Stimulated activated CD8-positive, alpha-beta memory T cell treated with anti-CD3 and anti-CD28 coated beads, Interleukin-2, amount 100 ng/mL, for 48 hours (primary cell): Measurements from ENCODE around the gene GFI1B.
"Not testable (repeated sequence)": the region's sequence is repeated elsewhere in the genome, so short reads cannot be mapped to it uniquely, and the experiment has no call there.

ENCODE experiments used
- DNase-seq, 2 donors: peaks; one replicate each; pipeline ENCODE4 v3.0.0-alpha.2; 2020; ENCODE audit warnings: low read depth in 2 of 2

The GFI1B gene

DNA sequence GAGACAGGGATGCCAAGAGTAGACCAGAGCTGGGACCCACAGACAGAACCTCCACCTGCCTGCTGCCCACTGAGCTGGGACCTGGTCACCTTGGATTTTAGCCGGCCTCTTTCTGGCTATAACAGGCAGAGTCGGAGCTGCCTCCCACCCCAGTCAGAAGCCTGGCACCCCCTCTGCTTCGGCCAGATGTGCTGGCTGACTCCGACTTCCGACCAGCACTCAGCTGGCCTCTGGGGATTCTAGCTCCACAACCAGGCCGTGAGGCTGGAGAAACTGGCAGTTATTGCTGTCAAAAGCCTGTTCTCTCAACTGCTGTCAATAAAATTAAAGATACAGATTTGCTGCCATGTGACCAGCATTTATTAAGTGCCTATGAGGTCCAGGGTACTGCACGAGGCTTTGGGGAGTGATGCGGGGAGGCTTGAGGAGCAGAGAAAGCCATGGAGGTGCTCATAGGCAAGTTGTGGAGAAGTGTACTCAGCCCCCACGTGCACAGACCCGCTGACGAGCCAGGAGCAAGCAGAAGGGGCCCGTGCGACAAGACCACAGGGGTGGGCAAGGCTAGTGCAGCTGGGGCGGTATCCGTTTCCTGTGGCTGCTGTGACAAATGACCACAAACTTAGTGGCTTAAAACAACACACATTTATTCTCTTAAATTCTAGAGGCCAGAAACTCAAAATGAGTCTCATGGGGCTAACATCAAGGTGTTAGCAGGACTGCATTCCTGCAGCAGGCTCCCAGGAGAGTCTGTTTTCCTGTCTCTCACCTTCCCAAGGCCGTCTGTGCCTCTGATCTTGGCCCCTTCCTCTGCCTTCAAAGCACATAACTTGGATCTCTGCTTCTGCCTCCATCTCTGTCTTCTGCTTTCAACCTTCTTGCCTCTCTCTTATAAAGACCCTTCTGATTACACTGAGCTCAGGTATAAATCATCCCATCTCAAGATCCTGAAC, 13.1 kb downstream of the GFI1B start:
- DNase-seq = no peak

DNA sequence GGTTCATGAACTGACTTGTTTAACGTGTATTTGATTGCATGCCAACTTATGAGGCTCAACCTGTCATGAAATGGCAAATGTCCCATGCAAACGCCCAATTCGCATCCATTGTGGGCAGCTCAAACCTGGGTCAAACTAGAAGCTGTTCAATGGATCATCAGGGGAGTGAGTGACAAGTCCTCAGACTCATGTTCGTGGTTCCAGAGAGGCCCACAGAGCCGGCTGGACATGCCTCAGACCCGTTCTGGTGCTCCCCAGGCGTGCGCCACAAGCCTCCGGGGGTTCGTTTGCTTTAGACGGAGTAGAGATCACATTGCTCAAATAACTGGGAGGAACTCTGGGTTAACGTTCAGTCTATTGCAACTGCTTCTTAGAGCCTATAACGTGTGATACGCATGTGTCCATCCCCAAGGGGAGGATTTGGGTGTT, 15.0 kb downstream of the GFI1B start:
- no peak for DNase-seq

GRCh38 chr9:132994410-132995120, 16.1 kb downstream of the GFI1B start:
- DNase-seq = no peak

DNA sequence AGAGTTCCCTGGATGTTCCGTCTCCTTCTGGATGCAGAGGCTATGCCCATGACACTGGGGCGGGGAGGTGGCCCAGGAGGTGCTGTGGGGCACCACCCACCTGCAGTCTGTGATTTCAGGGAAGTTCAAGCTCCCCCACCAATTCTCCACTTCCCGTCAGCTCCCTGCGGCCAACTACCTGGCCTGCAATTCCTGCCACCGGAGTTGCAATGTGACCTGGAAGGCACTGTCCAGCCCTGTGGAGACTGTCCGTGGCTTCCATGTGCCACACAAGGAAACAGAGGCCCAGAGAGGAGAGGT, 16.6 kb downstream of the GFI1B start:
- no peak for DNase-seq

DNA sequence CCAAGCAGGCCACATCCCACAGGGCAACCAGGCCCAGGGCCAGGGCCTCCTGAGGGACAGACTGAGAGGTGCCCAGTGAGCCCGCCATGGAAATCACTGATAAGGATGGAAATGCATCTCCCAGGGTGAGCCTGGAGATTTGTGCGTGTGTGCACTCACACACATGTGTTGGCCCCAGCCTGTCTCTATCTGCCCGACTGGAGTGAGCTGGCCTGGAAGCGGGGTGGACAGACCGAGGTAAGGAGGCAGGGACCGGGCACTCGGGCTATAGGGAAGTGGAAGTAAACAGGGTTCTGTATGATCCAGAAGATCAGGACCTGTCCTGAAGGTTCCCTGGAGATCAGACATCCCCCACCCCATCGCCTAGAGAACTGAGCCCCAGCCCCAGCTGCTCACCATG, 17.4 kb downstream of the GFI1B start:
- DNase-seq = no peak

DNA sequence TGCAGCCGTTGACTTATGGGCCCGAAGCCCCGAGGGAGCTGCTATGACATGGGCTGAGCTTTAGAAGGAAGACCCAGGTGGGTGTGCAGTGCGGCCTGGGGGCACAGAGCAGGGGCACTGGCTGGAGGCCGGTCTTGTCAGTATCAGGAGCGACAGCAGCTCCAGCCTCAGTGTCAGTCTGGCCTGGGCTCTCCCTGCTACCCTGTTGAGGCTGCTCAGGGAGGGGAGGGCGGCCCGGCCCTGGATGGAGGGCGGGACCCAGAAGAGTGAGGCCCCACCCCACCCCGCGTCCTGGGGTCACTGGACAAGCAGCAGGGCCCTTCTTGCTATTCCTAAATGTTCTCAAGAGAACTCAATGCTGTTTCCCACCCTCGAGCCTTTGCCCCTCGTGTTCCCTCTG, 18.0 kb downstream of the GFI1B start:
- no peak for DNase-seq

DNA sequence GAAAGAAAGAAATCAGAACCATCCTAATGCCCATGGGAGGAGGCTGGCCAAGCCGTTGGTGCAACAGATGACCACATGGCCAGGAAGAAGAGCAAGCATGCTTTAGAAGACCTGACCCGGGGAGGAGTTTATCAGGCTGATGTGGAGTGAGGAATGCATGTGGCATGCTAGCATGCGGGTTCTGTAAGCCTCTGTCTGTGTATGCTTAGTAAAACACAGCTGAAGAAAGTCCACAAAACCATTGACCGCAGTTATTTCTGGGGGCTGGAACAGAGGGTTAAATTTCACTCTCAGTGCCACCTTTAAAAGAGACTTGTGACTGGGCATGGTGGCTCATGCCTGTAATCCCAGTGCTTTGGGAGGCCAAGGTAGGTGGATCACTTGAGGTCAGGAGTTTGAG, 19.1 kb downstream of the GFI1B start:
- DNase-seq = no peak

- not testable (repeated sequence) for DNase-seq
Measured at GRCh38 chr9:132998221-132998620, 19.7 kb downstream of the GFI1B start.

GRCh38 chr9:132998831-132999635, 20.5 kb downstream of the GFI1B start:
- DNase-seq = no peak

GRCh38 chr9:133002147-133003070, 23.9 kb downstream of the GFI1B start:
- DNase-seq = no peak

DNA sequence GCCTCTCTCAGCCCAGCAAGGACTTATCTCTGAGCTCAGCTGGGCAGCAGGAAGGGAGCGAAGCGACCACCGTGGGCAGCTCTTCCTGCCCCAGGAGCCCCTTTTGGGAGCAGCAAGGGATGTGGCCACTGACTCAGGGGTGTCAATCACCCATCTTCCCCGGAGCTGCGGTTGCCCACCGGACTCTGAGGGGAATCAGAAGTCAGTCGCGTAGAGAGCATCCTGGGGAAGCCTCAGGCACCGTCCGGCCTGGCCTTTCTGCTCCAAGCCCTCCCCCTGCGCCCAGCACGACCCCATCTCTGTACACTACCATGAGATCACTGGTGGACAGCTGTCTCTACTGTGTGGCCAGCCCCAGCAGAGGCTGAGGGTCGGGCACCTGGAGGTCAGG, 24.6 kb downstream of the GFI1B start:
- DNase-seq = no peak

GRCh38 chr9:133003671-133004090, 25.2 kb downstream of the GFI1B start:
- no peak for DNase-seq

GRCh38 chr9:133004091-133004998, 25.9 kb downstream of the GFI1B start:
- DNase-seq = no peak

GRCh38 chr9:133004999-133005760, 26.7 kb downstream of the GFI1B start:
- no peak for DNase-seq

- DNase-seq = no peak
Measured at GRCh38 chr9:133005957-133006356, 27.5 kb downstream of the GFI1B start.

DNA sequence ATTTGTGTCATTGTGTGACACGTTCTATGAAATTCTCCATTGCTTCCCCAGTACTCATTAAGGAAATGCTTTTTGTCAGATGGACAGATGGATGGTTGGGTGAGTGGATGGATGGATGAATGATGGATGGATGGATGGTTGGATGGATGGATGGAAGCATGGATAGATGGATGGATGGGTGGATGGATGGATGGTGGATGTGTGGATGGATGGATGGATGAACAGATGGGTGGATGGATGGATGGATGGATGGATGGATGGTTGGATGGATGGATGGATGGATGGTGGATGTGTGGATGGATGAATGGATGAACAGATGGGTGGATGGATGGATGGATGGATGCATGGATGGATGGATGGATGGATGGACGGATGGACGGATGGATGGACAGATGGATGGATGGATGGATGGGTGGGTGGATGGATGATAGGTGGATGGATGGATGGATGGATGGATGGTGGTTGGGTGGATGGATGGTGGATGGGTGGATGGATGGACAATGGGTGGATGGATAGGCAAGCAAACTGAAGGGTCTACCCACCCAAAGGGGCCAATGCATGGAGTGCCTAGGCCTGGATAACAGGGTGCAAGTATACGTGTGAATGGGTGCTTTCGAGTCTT, 28.3 kb downstream of the GFI1B start:
- no peak for DNase-seq

GRCh38 chr9:133008406-133008805, 29.9 kb downstream of the GFI1B start:
- DNase-seq = no peak

DNA sequence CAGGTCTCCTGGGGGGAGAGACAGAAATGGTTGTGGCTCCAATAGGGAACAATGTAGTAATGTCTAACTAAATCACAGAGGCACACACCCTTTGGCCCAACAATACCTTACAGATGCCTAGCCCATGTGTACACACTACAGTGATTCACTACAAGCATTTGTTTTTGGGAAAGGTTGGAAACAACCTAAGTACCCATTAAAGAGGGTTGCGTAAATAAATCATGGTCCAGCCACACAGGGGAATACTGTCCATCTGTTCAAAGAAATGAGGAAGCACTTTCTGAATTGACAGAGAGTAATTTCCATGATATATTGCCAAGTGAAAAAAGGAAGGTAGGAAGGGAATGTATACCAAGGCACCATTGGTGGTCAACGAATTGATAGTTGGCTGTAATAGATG, 30.3 kb downstream of the GFI1B start:
- no peak for DNase-seq
